ENCODE results near the gene ABHD12. TPM values are rescaled to one million over a fixed set of nuclear protein-coding genes. Genes with fewer than 3 reads are reported as not detected.

Gene ABHD12
- total and polyA plus RNA-seq, 10 of the 15 experiments (the other 5 are each of a cell fraction or from before 2014, with no cell fraction given), result 1.5 to 61.8 (median 26.7) TPM

GRCh38 chr20:25327521-25328235, 63.0 kb downstream of the ABHD12 start:
- no TSS peak for BruUV-seq (replicated peaks)
- in situ Hi-C loops (cut with MboI), result no loop called here
- FAIRE-seq, result no peak

GRCh38 chr20:25325997-25326396, 64.6 kb downstream of the ABHD12 start:
- POLR2A ChIA-PET, result no interaction called here

More at GRCh38 chr20:25327521-25328235, 63.0 kb downstream of the ABHD12 start:
- WGBS (ENCODE audit: insufficient coverage, insufficient replicate concordance, low lambda C conversion rate, missing lambda C conversion rate), result 96% methylated on average over 7 of the region's 7 CpGs
- TF ChIP-seq ZNF207 (IDR thresholded peaks at IDR 0.05; ENCODE audit: borderline replicate concordance), result no peak
- TF ChIP-seq WRNIP1 (IDR thresholded peaks at IDR 0.05; ENCODE audit: borderline replicate concordance, low read depth, low read length), result no peak
- RAD21 ChIA-PET (ENCODE audit: unreplicated experiment), result interaction anchor here (0.7 kb wide), 1 partner anchor 9 kb away, joined by 3 read pairs; no protein-coding TSS in a partner anchor
- H3K4me1 ChIP-seq (ENCODE audit: control insufficient read depth, insufficient read depth, low read length), result peaks cover 10% of the 10 kb centered on the region
- no peaks in the 10 kb centered on the region for H3K9me3 ChIP-seq (replicated peaks; ENCODE audit: control insufficient read depth, insufficient read depth, low read length)
- DNase-seq (ENCODE audit: low read depth, low spot score), result no peak
- intact Hi-C loops (cut with micrococcal nuclease; ENCODE audit: unreplicated experiment), result no loop called here
- CTCF ChIA-PET, result no interaction called here
- H3K27ac ChIP-seq (ENCODE audit: control insufficient read depth, insufficient read depth), result no peak overlapping the region
- peaks cover 4% of the 10 kb centered on the region for H3K79me2 ChIP-seq (ENCODE audit: control insufficient read depth, insufficient read depth, low read length)
- SMC1A ChIA-PET (ENCODE audit: uncharacterized antibody, unreplicated experiment), result no interaction called here
- POLR2A ChIA-PET, result interaction anchor here (0.6 kb wide), 1 partner anchor 175 kb away, joined by 6 read pairs; no protein-coding TSS in a partner anchor
- H3K36me3 ChIP-seq (ENCODE audit: control insufficient read depth in 2 of 2, insufficient read depth in 2 of 2, low read length in 1 of 2), result peaks cover 0 to 3% of the 10 kb centered on the region in 2 experiments
- H3K27me3 ChIP-seq (replicated peaks in 1 of 2; ENCODE audit: control insufficient read depth in 2 of 2, insufficient read depth in 2 of 2, low read length in 1 of 2), result no peaks in the 10 kb centered on the region
- H4K20me1 ChIP-seq (ENCODE audit: control insufficient read depth, insufficient read depth), result no peaks in the 10 kb centered on the region
- no peak overlapping the region for H3K4me3 ChIP-seq
- H2AFZ ChIP-seq (ENCODE audit: control insufficient read depth, low read depth, low read length), result no peak overlapping the region
- no peak overlapping the region for H3K9ac ChIP-seq (ENCODE audit: control insufficient read depth, insufficient read depth, low read length)
- H3K4me2 ChIP-seq (ENCODE audit: control insufficient read depth, insufficient read depth), result no peak overlapping the region
- ATAC-seq, result no peak

More at GRCh38 chr20:25325997-25326396, 64.6 kb downstream of the ABHD12 start:
- in situ Hi-C loops (cut with MboI) (no loop called here), intact Hi-C loops (cut with micrococcal nuclease; ENCODE audit: unreplicated experiment) (no loop called here)
- H3K4me3 ChIP-seq, result no peak overlapping the region
- no peak overlapping the region for H3K27ac ChIP-seq (ENCODE audit: control insufficient read depth, insufficient read depth)
- no peak for TF ChIP-seq IKZF1 (conservative IDR thresholded peaks at IDR 0.05)
- no peak for TF ChIP-seq BHLHE40 (IDR thresholded peaks at IDR 0.05; ENCODE audit: borderline replicate concordance in 1 of 2, low read depth in 2 of 2, low read length in 1 of 2)
- H3K36me3 ChIP-seq (ENCODE audit: control insufficient read depth in 2 of 2, insufficient read depth in 2 of 2, low read length in 1 of 2), result peaks cover 0 to 8% of the 10 kb centered on the region in 2 experiments
- no peak overlapping the region for H3K4me2 ChIP-seq (ENCODE audit: control insufficient read depth, insufficient read depth)
- DNase-seq (ENCODE audit: low read depth, low spot score) (no peak), FAIRE-seq (no peak), ATAC-seq (no peak)
- no peak overlapping the region for H3K9ac ChIP-seq (ENCODE audit: control insufficient read depth, insufficient read depth, low read length)
- WGBS (ENCODE audit: insufficient coverage, insufficient replicate concordance, low lambda C conversion rate, missing lambda C conversion rate), result 100% methylated on average over 2 of the region's 2 CpGs
- no peak overlapping the region for H2AFZ ChIP-seq (ENCODE audit: control insufficient read depth, low read depth, low read length)
- no peaks in the 10 kb centered on the region for H3K27me3 ChIP-seq (replicated peaks in 1 of 2; ENCODE audit: control insufficient read depth in 2 of 2, insufficient read depth in 2 of 2, low read length in 1 of 2)
- SMC1A ChIA-PET (ENCODE audit: uncharacterized antibody, unreplicated experiment), result no interaction called here
- no peaks in the 10 kb centered on the region for H4K20me1 ChIP-seq (ENCODE audit: control insufficient read depth, insufficient read depth)
- peaks cover 4% of the 10 kb centered on the region for H3K79me2 ChIP-seq (ENCODE audit: control insufficient read depth, insufficient read depth, low read length)
- peaks cover 10% of the 10 kb centered on the region for H3K4me1 ChIP-seq (ENCODE audit: control insufficient read depth, insufficient read depth, low read length)
- H3K9me3 ChIP-seq (replicated peaks; ENCODE audit: control insufficient read depth, insufficient read depth, low read length), result no peaks in the 10 kb centered on the region
- RAD21 ChIA-PET (ENCODE audit: unreplicated experiment), result no interaction called here
- BruUV-seq (replicated peaks), result no TSS peak
- CTCF ChIA-PET, result no interaction called here
